ENCODE results near the gene ZNF777.
"Not testable (repeated sequence)": the region's sequence is repeated elsewhere in the genome, so short reads cannot be mapped to it uniquely, and the experiment has no call there.

ZNF777 gene

DNA sequence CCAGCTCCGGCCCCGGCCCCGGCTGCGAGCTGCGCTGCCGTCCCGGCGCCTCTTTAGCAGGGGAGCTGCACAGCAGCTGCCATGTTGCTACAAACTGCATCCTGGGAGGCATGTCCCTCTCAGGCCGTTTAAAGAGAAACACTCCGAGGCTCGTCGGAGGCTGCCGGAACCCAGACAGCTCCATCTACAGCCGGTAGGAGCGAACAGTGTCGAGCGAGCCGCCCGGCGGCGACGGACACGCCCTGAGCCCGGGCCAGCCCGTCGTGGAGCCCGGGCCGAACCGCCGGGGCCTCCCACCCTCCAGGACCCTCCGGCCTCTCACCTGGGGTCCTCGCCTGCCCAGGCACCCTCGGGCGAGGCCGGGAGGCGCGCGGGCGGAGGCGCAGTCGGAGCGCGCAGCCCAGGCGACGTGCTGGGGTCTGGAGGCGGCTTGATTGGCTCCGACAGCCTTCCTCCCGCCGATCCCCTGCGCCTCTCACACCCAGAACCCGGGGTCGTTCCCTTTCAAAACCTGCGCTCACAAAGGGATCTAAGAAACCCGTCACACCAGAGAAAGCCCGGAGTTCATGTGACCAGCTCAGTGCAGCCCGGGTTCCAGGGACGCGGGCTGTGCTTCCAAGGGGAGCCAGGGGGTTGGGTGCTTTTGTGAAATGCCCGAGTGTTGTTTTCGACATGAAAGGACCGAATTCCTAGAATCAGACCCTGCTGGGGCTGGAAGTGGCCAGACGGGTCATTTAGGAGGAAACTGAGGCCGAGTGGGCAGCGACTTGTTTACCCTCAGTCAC lies at the start of gene ZNF777:
TSS of gene ZNF777 (minus strand) at position 570 of the 785 bp plus-strand sequence. CDS start 5,040 bp downstream, outside the sequence.
- DNase-seq = peak; percentile 74 to 86

DNA sequence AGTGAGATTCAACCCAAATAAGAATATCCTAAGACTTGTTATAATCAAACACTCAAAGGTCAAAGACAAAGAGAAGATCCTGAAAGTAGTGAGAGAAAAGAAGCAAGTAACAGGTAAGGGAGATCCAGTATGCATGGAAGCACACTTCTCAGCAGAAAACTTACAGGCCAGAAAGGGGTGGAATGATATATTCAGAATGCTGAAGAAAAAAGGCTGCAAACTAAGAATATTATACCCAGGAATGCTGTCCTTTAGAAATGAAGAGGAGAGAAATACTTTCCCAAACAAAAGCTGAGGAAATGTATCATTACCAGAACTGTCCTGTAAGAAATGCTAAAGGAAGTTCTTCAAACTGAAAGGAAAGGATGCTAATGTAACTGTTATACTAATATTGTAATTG lies 49.4 kb upstream of the ZNF777 start:
- DNase-seq = no peak

DNA sequence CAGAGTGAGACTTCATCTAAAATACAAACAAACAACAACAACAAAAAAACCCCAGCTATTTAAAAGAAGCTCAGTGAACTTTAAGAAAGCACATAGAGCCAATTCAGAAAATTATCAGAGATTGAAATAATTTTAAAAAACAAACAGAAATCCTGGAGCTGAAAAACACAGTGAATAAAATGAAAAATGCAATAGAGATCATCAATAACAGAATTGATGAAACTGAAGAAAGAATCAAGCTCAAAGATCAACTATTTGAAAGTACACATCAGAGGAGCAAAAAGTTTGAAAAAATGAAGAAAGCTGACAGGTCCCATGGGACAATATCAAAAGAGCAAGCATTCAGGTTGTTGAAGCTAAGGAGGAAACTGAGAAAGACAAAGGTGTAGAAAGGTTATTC lies 48.9 kb upstream of the ZNF777 start:
- no peak for DNase-seq

DNA sequence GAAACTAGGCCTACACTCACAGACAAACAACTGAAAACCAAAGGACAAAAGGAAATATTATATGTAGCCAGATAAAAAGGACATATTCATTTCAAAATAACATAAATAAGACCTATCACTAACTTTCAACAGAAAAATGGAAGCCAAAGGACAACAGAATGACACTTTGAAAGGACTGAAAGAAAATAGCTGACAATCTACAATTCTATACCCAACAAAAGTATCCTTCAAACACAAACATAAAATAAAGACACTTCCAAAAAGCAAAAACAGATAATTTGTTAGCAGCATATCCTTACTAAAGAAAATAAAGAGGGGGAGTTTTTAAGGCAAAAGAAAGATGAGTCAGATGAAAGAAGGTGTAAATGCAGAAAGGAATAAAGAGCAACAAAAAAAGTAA lies 44.7 kb upstream of the ZNF777 start:
- DNase-seq = no peak

DNA sequence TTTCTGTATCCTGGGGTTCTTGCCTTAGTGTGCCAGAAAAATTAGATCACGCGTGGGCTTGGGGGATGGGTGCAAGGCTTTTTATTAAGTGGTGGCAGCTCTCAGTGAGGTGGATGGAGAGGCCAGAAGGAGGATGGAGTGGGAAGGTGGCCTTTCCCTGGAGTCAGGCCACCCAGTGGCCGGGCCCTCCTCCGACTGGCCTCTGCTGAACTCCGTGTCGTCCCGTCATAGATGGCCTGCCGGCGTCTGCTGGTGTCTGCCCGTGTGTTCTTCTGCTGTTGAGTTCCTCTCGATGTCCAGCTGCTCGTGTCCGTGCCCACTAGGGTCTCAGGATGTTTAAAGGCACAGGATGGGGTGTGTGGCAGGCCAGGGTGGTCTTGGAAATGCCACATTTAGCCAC lies 40.8 kb upstream of the ZNF777 start:
- no peak for DNase-seq

DNA sequence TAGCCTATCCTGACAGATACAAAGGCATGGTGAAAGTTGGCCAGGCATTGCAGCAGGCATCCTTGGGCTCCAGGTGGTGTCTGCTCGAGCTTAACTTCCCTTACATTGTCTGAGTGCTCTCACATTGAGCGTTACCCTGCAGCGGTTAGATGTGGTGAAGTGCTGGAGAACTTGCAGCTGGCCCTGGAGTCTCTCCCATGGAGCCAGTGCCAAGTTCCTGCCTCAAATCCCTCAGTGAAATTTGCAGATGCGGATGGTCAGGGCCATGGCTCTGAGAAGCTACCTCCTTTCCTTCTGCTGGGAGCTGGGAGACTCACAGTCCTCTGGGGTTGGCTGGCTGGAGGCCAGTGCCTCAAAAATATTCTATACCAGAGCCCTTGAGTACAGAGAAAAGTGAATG lies 40.0 kb upstream of the ZNF777 start:
- no peak for DNase-seq

DNA sequence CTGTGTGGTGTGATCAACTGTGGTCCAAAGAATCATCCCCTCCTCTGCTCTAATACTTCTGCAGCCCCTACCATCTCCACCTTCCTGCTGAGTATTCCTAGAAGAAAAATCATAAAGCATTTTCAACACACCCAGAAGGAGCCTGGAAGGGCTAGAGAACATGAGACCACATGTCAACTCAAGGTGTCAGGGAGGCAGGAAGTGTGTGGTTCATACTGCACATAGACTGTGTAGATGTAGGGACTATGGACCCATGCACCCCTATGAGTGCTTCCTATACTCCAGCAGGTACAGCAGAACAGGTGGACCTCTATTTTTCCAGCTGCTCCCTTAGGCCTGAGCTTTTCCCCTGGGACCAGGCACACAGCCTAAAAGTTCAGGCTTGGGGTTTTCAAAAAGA lies 39.3 kb upstream of the ZNF777 start:
- no peak for DNase-seq

DNA sequence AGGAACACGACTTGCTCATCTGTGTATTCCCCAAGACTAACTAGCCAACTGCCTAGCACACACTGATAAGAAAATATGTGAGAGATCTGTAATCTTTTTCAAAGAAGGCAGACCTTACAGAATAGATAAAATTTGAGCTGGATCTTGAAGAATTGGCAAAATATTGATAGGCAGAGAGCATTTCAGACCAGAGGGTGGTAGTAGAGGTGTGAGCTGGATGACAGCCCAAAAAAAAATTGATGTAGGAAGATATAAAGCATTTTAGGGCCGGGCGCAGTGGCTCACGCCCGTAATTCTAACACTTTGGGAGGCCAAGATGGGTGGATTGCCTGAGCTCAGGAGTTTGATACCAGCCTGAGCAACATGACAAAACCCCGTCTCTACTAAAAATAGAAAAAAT lies 37.9 kb upstream of the ZNF777 start:
- no peak for DNase-seq

DNA sequence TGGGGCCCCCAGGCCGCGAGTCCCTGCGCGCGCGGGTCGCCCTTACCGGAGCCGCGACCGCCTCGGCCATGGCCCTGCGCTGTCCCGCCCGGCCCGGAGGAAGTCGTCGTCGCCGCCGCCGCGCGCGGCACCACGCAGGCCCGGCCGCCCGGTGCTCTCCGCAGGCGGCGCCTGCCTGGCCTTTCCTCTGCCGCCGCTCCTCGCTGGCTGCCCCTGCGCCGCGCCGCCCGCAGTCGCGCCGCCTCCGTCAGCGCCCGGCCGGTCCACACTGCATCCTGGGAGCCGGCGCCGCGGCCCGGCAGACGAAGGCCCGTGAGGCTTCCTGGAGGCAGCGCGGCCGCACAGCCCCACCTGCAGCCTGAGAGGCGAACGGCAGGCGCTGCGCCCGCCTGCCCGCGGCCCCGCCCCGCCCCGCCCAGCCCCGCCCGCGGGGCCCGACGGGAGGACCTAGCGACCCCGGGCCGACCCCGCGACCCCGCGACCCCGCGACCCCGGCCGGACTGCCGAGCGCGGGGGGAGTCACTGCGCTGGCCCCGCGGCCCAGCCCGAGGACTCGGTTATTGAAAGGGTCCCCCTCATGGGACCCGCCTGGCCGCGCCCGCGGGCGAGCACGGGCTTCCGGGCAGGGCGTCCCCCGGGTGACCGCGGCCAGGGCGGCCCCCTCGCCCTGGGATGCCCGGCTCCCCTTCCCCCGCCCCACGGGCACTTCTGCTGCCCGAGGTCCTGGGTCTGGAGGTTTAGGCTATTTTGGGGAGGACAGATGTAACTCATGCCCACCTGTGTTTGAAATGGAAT lies 36.8 kb upstream of the ZNF777 start, which contains the start of gene ZNF746:
TSS of gene ZNF746 (minus strand) at position 343 of the 795 bp plus-strand sequence. CDS start at position 70, 273 bp downstream.
- peak; percentile 84 to 88 for DNase-seq

DNA sequence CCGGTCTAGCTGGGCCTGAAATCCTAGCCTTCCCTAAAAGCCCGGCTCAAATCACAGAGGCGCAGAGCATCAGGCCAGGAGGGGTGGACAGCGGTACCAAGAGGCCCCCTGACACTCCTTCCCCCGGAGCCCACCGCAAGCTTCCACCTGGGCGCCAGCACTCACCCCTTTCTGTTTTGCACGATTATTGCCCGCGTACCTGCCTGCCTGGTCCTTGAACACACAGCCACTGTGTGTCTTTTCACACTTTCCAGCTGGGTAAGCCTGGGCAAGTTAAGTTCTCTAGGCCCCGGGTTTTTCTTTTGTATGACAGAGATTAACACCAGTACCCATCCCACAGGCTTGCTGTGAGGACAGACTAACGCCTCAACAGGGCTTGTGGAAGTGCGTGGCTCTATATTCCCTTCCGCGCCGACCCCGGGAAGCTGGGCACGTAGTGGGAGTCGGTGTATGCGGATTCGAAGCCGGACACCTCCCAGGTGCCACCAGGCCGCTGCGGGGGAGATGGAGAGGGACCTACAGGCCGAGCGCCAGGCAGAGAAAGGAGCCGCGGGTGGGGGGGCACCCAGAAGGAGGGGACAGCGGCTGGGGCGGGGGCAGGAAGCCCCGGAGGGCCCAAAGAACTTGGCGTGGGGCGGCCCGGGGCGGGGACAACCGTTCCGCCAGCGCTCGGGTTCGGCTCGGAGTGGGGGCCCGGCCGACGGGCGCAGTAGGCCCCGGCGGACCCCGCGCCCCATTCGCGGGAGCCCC lies 36.0 kb upstream of the ZNF777 start:
- peak; percentile 23 to 52 for DNase-seq

DNA sequence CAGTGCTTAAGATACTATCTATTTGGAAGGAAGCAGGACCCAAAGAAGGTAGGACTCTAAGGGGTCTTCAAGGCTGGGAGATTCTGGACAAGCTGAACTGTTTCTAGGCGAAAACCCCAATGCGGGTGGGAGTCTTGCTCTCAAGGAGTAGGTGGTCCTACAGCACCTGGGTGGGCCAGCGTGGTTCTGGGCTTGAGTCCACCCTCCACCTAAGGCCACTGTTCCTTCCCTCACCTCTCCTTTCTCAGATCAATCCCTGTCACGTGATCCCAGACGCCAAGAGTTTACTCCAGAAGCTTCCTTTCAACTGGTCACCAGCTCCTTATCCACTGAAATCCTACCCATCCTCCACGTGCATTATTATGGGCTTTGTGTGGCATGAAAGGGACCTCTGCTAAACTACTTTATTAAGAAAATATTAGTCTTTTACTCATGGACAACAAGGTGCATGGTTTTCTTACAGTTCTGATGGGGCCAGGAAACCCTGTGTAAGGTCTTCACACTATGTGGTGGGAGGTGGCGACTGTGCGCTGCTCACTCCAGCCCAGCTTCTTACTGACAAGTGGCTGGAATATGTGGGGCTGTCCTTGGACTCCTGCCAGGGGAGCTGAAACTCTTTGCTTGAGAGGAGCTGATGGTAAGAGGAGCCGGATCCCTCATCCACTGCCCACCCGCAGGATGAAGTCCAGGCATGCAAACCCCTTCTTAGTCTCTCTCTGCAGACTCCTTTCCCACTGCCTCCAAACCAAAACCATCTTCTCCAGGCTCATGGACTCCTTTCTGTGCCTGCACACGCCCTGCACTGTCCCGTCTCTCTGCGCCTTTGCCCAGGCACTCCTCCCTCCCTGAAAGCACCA lies 35.2 kb upstream of the ZNF777 start:
- peak in 1 of 2 experiments; percentile 25 for DNase-seq

DNA sequence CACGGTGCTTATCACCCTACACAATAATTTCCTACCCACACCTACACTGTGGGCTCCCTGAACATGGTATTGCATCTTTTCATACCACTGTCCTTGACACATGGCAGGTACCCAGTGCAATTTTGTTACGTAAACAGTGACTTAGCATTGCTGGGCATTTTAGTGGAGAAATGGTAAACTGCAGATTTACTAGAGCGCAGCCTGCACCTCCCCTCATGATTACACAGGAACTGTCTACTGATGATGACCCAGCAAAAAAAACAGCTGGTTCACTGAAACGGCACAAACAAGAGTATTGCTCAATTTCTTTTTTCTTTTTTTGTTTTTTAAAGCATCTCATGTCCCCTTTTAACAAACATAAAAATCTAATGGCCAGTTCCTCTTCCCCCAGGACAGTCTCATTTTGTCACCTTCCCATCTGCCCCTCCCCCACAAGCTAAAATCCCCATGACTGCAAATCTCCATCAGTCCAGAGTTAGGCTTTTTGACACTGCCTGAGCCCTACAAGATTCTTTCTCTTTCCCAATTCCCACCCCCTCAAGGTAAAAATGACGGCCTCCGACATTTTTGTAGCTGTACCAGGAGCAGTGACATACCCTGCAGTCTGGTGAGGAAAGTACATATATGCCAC lies 34.0 kb upstream of the ZNF777 start:
- DNase-seq = no peak

DNA sequence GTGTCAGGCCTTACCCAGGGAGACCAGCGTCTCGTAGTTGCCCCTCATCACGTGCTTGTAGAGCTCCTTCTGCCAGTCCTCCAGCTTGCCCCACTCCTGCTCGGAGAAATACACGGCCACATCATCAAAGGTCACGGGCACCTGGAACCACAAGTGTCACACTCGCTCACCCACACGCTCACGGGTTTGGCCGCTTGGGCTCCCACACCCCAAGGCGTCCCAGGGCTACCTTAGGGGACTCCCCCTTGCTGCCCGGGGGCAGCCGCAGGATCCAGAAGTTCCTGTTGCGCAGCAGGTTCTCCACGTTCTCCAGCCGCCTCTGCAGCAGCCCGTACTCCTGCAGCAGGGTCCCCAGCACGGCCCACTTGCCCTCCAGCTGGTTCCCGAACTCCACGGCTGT lies 33.1 kb upstream of the ZNF777 start:
- DNase-seq = not testable (repeated sequence)

DNA sequence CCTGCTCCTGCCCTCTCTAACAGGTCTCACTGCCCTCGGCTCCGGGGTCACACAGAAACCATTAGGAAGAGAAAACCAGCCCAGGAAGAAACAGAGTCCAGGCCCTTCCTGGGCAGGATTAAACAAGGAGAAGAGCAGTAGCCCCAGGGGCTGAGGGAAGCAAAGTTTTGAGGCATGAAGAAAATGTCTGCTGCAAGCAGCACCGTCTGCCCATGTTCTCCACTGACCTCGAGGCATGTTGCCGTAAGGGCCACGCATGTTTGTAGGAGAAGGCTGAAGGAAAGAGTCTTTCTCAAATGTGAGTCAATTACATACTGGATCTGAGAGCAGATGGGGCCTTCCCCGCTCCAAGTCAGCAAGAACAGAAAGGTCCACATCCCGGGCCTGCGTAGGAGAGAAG lies 32.5 kb upstream of the ZNF777 start:
- DNase-seq = no peak

DNA sequence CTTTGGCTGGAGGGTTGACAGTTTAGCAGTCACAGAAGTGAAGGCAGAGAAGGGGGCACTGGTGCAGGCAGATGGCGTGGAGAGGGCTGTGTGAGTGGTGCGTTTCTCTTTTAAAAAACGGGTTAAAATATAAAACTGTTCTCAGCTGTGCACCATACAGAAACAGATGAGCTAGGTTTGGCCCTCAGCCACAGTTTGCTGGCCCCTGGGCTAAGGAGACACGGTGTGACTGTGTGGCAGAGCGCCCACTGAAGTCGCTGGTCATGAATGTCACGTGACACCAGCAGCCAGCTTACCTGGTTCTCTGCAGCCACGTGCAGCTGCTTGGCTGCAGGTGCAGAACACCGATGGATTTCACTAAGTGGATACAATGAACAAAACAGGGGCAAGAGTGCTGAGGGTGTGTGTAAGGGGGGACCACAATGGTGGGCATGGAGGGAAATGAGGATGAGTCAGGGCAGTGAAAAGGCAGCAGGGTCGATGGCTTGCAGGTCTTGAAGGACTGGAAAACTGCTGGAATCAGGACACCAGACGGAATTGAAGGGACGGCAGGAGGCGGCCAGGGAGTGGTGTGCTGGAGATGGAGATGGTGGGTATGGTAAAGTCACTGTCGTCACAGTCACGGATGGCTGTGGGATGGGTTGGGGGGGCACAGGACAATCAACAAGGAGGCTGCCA lies 29.4 kb upstream of the ZNF777 start:
- no peak for DNase-seq

DNA sequence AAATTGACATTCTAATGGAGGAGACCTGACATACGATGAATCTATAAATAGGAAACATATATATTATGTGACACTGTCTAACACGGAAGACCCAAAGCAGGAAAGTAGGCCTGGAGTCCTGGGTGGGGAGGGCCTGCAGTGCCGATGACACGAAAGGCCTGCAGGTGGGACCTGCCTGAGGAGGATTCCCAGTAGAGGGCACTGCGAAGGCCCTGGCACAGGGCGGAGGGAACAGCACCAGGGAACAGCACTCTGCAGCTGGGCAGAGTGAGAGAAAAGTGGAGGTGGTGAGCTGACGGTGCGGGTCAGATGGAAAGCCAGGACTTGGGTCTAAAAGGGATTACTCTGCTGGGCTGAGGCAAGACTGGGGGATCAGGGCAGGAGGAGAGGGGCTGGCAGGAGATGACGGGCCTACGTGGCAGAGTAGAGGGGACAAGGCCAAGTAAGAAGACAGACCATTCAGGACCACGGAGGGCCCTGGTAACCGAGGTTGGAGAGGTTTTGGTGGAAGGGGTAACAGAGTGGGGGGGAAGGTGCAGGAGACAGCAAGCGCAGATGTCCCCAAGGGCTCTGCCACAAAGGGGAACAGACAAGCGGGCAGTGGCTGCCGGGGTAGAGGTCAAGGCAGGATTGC lies 28.6 kb upstream of the ZNF777 start:
- peak in 1 of 2 experiments; percentile 7 for DNase-seq

DNA sequence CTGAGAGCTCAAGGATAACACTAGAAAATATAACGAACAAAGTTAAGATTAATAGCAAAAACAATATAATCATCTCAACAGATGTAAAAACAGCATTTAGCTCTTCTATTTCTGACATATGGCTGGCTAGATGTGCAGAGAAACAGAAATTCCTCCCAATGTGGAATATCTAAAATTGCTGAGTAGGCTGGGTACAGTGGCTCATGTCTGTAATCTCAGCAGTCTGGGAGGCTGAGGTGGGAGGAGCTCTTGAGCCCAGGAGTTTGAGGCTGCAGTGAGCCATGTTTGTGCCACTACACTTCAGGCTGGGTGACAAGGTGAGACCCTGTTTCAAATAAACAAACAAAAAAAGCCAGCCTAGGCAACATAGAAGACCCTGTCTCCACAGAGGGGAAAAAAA lies 18.7 kb upstream of the ZNF777 start:
- no peak for DNase-seq

DNA sequence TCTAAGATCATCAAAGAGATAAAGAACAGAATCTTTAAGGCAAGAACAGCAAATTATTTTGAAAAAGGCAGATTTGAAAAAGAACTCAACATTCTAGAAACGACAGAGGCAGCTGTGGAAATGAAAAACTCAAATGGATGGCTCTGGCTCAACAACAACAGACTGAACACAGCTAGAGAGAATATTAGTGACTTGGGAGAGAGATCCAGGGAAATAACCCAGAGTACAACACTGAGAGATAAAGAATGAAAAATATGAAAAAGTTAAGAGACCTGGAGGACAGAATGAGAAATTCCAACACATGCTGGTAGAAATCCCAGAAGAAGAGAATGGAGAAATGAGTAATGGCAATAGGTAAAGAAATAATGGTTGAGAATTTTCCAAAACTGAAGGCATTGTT lies 17.9 kb upstream of the ZNF777 start:
- no peak for DNase-seq

DNA sequence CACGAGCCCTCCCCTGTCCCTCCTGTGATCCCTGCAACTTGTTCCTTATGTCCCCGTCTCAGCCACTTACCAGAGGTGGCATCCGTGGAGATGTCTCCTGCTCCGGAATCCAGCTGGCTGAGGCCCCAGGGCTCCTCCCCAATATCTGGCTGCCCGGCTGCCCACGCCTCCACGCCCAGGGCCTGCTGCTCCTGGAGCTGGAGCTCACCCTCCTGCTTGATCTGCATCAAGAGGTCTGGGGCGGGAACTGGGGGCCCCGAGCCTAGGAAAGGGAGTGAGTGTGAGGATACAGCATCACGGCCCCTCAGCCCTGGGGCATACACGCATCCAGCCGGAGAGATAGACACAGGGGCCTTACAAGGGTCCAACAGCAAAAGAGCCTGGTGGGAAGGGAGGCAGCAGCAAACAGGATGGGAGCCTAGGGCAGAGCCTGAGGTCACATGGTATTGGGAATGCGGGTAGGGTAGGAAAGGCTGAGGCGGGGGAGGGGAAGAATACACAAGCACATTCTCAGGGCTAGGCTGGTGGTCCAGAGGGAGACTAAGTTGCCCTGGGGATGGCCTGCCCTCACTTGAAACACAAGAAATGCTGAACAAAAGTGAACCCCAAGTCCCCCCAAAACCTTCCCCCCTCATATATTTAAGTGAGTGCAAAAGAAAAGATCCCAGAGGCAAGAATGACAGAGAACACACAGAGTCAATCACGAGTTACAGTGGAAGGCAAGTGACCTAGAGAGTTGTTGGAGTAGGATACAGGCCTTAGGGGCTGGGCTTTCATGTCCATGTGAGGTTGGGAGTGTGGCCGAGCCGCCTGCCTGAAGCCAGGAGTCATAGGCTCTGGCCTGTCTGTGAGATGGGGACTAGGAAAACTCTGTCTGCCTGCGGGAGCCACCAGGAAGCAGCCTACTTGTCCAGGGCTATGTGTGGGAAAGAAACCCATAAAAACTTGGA lies 16.9 kb upstream of the ZNF777 start:
- DNase-seq = no peak

DNA sequence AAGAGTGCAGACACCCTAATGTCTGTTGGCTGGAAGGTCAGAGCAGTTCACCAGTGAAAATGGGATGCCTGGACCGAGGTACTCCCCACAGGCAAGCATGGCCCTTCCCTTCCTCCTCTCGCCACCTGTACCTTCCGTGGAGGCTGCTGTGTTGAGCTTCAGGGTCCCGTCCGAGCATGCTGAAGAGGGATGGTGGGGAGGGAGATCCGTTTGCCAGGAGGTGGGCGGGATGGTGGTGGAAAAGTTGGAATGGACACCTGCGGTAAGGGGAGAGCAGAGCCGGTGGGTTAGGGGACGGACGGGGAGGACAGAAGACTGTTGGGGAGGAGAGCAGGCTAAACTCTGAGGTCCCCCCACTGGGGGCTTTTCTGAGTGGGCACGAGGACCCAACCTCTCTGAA lies 15.9 kb upstream of the ZNF777 start:
- no peak for DNase-seq
